Activated B cell treated with CpG ODN at 0.5 μM for 24 hours (primary cell): ENCODE measurements around the gene PTGFRN. TPM values are rescaled to one million over a fixed set of nuclear protein-coding genes. Genes with fewer than 3 reads are reported as not detected.

Source experiments
- ATAC-seq: fragments of 200-7000 bp; cut with Tn5 transposase; one replicate; pipeline ENCODE4 v1.10.0; 2021; ENCODE audit warnings: low read depth, mild to moderate bottlenecking, moderate library complexity
- CTCF ChIA-PET: fragments of 350-600 bp; sonication (Branson Sonifier 250); formaldehyde crosslinking; loops from one replicate; lab custom pipeline; 2021; ENCODE audit warnings: antibody characterized with exemption; lab: Charles Lee
- POLR2A ChIA-PET: fragments of 350-600 bp; sonication (Branson Sonifier 250); formaldehyde crosslinking; loops from one replicate; lab custom pipeline; 2021; ENCODE audit warnings: antibody characterized with exemption; lab: Charles Lee
- DNase-seq: peaks from one replicate; pipeline ENCODE4 v3.0.0; 2022
- H3K27ac Mint-ChIP-seq: one replicate; pipeline ENCODE4 v1.8.0; 2020; ENCODE audit warnings: mixed read lengths
- H3K27me3 Mint-ChIP-seq: one replicate; pipeline ENCODE4 v1.8.0; 2021; ENCODE audit warnings: mixed read lengths
- H3K36me3 Mint-ChIP-seq: one replicate; pipeline ENCODE4 v1.8.0; 2021; ENCODE audit warnings: low read depth, mixed read lengths
- H3K4me1 Mint-ChIP-seq: one replicate; pipeline ENCODE4 v1.8.0; 2021; ENCODE audit warnings: mixed read lengths
- H3K4me3 Mint-ChIP-seq: one replicate; pipeline ENCODE4 v1.8.0; 2020; ENCODE audit warnings: mild to moderate bottlenecking, mixed read lengths
- H3K9me3 Mint-ChIP-seq: one replicate; pipeline ENCODE4 v1.8.0; 2020; ENCODE audit warnings: mixed read lengths
- CTCF ChIP-seq: fragments of 200-600 bp; IDR thresholded peaks from one replicate; pipeline ENCODE4 v1.8.0; 2022; ENCODE audit warnings: antibody characterized with exemption, mild to moderate bottlenecking
- intact Hi-C: fragments of 100-400 bp; cut with micrococcal nuclease; formaldehyde crosslinking; loops from one replicate; pipeline ENCODE4 v1.15.1; 2024
- total RNA-seq: library from RNA; stranded (reverse); gene quantifications from 2 replicates; pipeline ENCODE4 v1.2.3, GENCODE V29; 2022

PTGFRN gene
- total RNA-seq, 1 donor from 2014 or later, result not detected

GRCh38 chr1:116956378-116956777 is 46.7 kb downstream of the PTGFRN start:
- intact Hi-C loops, result no loop called here
- H3K27ac Mint-ChIP-seq, result no peak overlapping the region
- no peaks in the 10 kb centered on the region for H3K36me3 Mint-ChIP-seq
- CTCF ChIA-PET, result no interaction called here
- H3K27me3 Mint-ChIP-seq, result peaks cover 1% of the 10 kb centered on the region
- DNase-seq, result no peak
- no peaks in the 10 kb centered on the region for H3K4me1 Mint-ChIP-seq
- no peak for ATAC-seq
- no peak for TF ChIP-seq CTCF
- no peaks in the 10 kb centered on the region for H3K9me3 Mint-ChIP-seq
- POLR2A ChIA-PET, result no interaction called here
- no peak overlapping the region for H3K4me3 Mint-ChIP-seq

GRCh38 chr1:116957646-116958045 is 47.9 kb downstream of the PTGFRN start:
- intact Hi-C loops, result no loop called here
- Mint-ChIP-seq H3K36me3 (no peaks in the 10 kb centered on the region), H3K9me3 (no peaks in the 10 kb centered on the region), H3K27ac (no peak overlapping the region), H3K27me3 (no peaks in the 10 kb centered on the region), H3K4me3 (no peak overlapping the region), H3K4me1 (no peaks in the 10 kb centered on the region)
- DNase-seq (no peak), ATAC-seq (no peak)
- ChIA-PET POLR2A (no interaction called here), CTCF (no interaction called here)
- TF ChIP-seq CTCF, result no peak

GRCh38 chr1:116958110-116958509 is 48.4 kb downstream of the PTGFRN start:
- no peak for ATAC-seq
- CTCF ChIA-PET, result no interaction called here
- no peak overlapping the region for H3K27ac Mint-ChIP-seq

GRCh38 chr1:116958977-116959376 is 49.3 kb downstream of the PTGFRN start:
- no peak for TF ChIP-seq CTCF
- Mint-ChIP-seq H3K27ac (no peak overlapping the region), H3K27me3 (no peaks in the 10 kb centered on the region), H3K4me3 (no peak overlapping the region), H3K4me1 (no peaks in the 10 kb centered on the region), H3K9me3 (no peaks in the 10 kb centered on the region), H3K36me3 (no peaks in the 10 kb centered on the region)
- POLR2A ChIA-PET, result no interaction called here
- DNase-seq (no peak), ATAC-seq (no peak)
- CTCF ChIA-PET, result no interaction called here
- intact Hi-C loops, result no loop called here

More at GRCh38 chr1:116958110-116958509, 48.4 kb downstream of the PTGFRN start:
- Mint-ChIP-seq H3K36me3 (no peaks in the 10 kb centered on the region), H3K4me3 (no peak overlapping the region), H3K9me3 (no peaks in the 10 kb centered on the region), H3K27me3 (no peaks in the 10 kb centered on the region), H3K4me1 (no peaks in the 10 kb centered on the region)
- TF ChIP-seq CTCF, result no peak
- no peak for DNase-seq
- POLR2A ChIA-PET, result no interaction called here
- intact Hi-C loops, result no loop called here

- ChIA-PET CTCF (no interaction called here), POLR2A (no interaction called here)
- ATAC-seq, result no peak
Measured at GRCh38 chr1:116961606-116962005, 51.9 kb downstream of the PTGFRN start.

More at GRCh38 chr1:116961606-116962005, 51.9 kb downstream of the PTGFRN start:
- Mint-ChIP-seq H3K27me3 (no peaks in the 10 kb centered on the region), H3K36me3 (no peaks in the 10 kb centered on the region), H3K9me3 (no peaks in the 10 kb centered on the region), H3K27ac (no peak overlapping the region), H3K4me3 (no peak overlapping the region), H3K4me1 (no peaks in the 10 kb centered on the region)
- intact Hi-C loops, result no loop called here
- DNase-seq, result no peak
- no peak for TF ChIP-seq CTCF
